Measurements from ENCODE around the gene SUGT1.

GRCh38 chr13:52695856-52696255, 43.2 kb downstream of the SUGT1 start:
- no peak for TF ChIP-seq CTCF (IDR thresholded peaks at IDR 0.05)
- no peak for TF ChIP-seq POLR2A (IDR thresholded peaks at IDR 0.05)
- TF ChIP-seq EP300 (IDR thresholded peaks at IDR 0.05): no peak

Measured in tibial nerve (tissue), 4 donors.